Endothelial cell of umbilical vein (primary cell): Measurements from ENCODE around the gene TULP4. TPM values are rescaled to one million over a fixed set of nuclear protein-coding genes. Genes with fewer than 3 reads are reported as not detected.

Source experiments
- BruUV-seq: library from RNA; stranded (reverse); fragments of 400-500 nt; replicated peaks from 2 replicates; lab custom pipeline; 2021; lab: Mats Ljungman, UMichigan
- CTCF ChIA-PET: fragments of 300-600, 350-600 bp; sonication (Branson Sonifier 250); formaldehyde crosslinking; loops from one replicate; lab custom pipeline; 2021; ENCODE audit warnings: antibody characterized with exemption, inconsistent platforms; lab: Charles Lee
- POLR2A ChIA-PET: fragments of 300-600, 350-600 bp; sonication (Branson Sonifier 250); formaldehyde crosslinking; loops from one replicate; lab custom pipeline; 2021; ENCODE audit warnings: antibody characterized with exemption, inconsistent platforms; lab: Charles Lee
- DNase-seq: peaks from one replicate; pipeline ENCODE4 v3.0.0-alpha.2; 2011; ENCODE audit warnings: low read depth, low spot score
- FAIRE-seq: peaks from 2 replicates; lab custom pipeline; 2011; peaks lifted over from hg19 to GRCh38; lab: Jason Lieb, UNC
- H2AFZ ChIP-seq: 2 replicates; pipeline ENCODE4 v1.6.0; 2012; ENCODE audit warnings: low read depth, low read length, control low read depth, inconsistent platforms
- H3K27ac ChIP-seq: 2 replicates; pipeline ENCODE4 v1.5.1; 2011; ENCODE audit warnings: low read depth, mild to moderate bottlenecking, control low read depth, low read length, moderate library complexity; ENCODE audit not compliant: insufficient read depth
- H3K27me3 ChIP-seq, 2 experiments: 2 replicates each; pipeline versions ENCODE4 v1.6.0 to v1.6.1; 2011; ENCODE audit warnings: low read length in 2 of 2, mixed read lengths in 1 of 2; ENCODE audit not compliant: control insufficient read depth in 2 of 2, insufficient read depth in 2 of 2
- H3K36me3 ChIP-seq, 2 experiments: 2 replicates in 1 of 2; 3 replicates in 1 of 2; pipeline ENCODE4 v1.5.1; 2011; ENCODE audit warnings: low read length in 2 of 2, mild to moderate bottlenecking in 1 of 2, moderate library complexity in 1 of 2; ENCODE audit not compliant: control insufficient read depth in 2 of 2, insufficient read depth in 2 of 2; ENCODE audit errors: extremely low read depth in 1 of 2
- H3K4me1 ChIP-seq: 3 replicates; pipeline ENCODE4 v1.5.1; 2011; ENCODE audit warnings: mild to moderate bottlenecking, low read length; ENCODE audit not compliant: control insufficient read depth, insufficient read depth; ENCODE audit errors: extremely low read depth
- H3K4me2 ChIP-seq: 2 replicates; pipeline ENCODE4 v1.6.1; 2011; ENCODE audit warnings: low read length, control low read depth, mixed read lengths; ENCODE audit not compliant: insufficient read depth
- H3K4me3 ChIP-seq, 3 experiments: fragments of 200-600 bp in 1 of 3; sonication (generic), shearing (Covaris generic) in 1 of 3; replicated peaks in 1 of 3; 2 replicates each; pipeline ENCODE4 v1.5.1; 2011 to 2016; ENCODE audit warnings: control low read depth in 3 of 3, low read length in 3 of 3, mild to moderate bottlenecking in 2 of 3, inconsistent platforms in 1 of 3, low read depth in 1 of 3, moderate library complexity in 1 of 3; ENCODE audit not compliant: insufficient read depth in 1 of 3
- H3K79me2 ChIP-seq: 2 replicates; pipeline ENCODE4 v1.6.0; 2012; ENCODE audit warnings: low read length, inconsistent platforms; ENCODE audit not compliant: control insufficient read depth, insufficient read depth
- H3K9ac ChIP-seq: replicated peaks from 2 replicates; pipeline ENCODE3; 2011; ENCODE audit warnings: low read length, control low read depth; ENCODE audit not compliant: insufficient read depth; ENCODE audit errors: extremely low read depth
- H3K9me1 ChIP-seq: replicated peaks from 3 replicates; pipeline ENCODE4 v1.6.0; 2011; ENCODE audit warnings: mild to moderate bottlenecking, low read length; ENCODE audit not compliant: control insufficient read depth, insufficient read depth; ENCODE audit errors: extremely low read depth
- H3K9me3 ChIP-seq: replicated peaks from 2 replicates; pipeline ENCODE4 v1.5.1; 2012; ENCODE audit warnings: low read length, inconsistent platforms; ENCODE audit not compliant: control insufficient read depth, insufficient read depth
- H4K20me1 ChIP-seq: replicated peaks from 2 replicates; pipeline ENCODE3; 2011; ENCODE audit warnings: mild to moderate bottlenecking, low read length; ENCODE audit not compliant: control insufficient read depth, insufficient read depth; ENCODE audit errors: extremely low read depth
- EZH2 ChIP-seq: IDR thresholded peaks from 2 replicates; pipeline ENCODE4 v1.6.1; 2012; ENCODE audit warnings: borderline replicate concordance, low read depth, mild to moderate bottlenecking, moderate library complexity, low read length, inconsistent platforms; ENCODE audit not compliant: severe bottlenecking
- FOS ChIP-seq: IDR thresholded peaks from 2 replicates; pipeline ENCODE4 v1.6.1; 2011; ENCODE audit warnings: mild to moderate bottlenecking, low read length, moderate library complexity, borderline replicate concordance; ENCODE audit not compliant: insufficient read depth
- GATA2 ChIP-seq: IDR thresholded peaks from 2 replicates; pipeline ENCODE4 v1.7.0; 2011; ENCODE audit warnings: low read depth, mild to moderate bottlenecking, moderate library complexity, mixed read lengths, low read length; ENCODE audit not compliant: insufficient read length, insufficient read depth
- POLR2AphosphoS5 ChIP-seq: IDR thresholded peaks from 2 replicates; pipeline ENCODE4 v1.6.1; 2012; ENCODE audit warnings: low read depth, mild to moderate bottlenecking, control low read depth, low read length, moderate library complexity; ENCODE audit not compliant: insufficient read depth
- dilution Hi-C: fragments of 300-500 bp; cut with MboI; formaldehyde crosslinking; loops from one replicate; pipeline ENCODE4 v1.15.0; 2019; ENCODE audit warnings: low sequenced_read_pairs; ENCODE audit not compliant: extremely low pct_ligation_motif_present
- intact Hi-C: fragments of 100-400 bp; cut with micrococcal nuclease; formaldehyde crosslinking; loops from one replicate; pipeline ENCODE4 v1.10.0; 2022
- polyA plus RNA-seq, 4 experiments: library from polyadenylated mRNA; depleted of rRNA in 3 of 4; stranded (reverse) in 3 of 4; unstranded in 1 of 4; fragments of >200 nt; gene quantifications; 2 replicates each; pipeline versions ENCODE4 v1.2.1 to v1.2.3, GENCODE V29; 2011 to 2012; ENCODE audit warnings: missing spikeins in 1 of 4
- total RNA-seq: library from RNA; stranded (reverse); gene quantifications from 2 replicates; pipeline ENCODE4 v1.2.3, GENCODE V29; 2021
- TF ChIP-seq, protein P1 (sequence below): IDR thresholded peaks from 2 replicates; pipeline ENCODE4 v1.6.1; 2011; ENCODE audit not compliant: insufficient read depth, insufficient read length
- TF ChIP-seq, protein P2 (sequence below), 2 donors: IDR thresholded peaks; 1 replicate in 1 of 2; 2 replicates in 1 of 2; pipeline ENCODE4 v1.5.1; 2011; ENCODE audit warnings: low read length in 2 of 2, mild to moderate bottlenecking in 2 of 2, moderate library complexity in 2 of 2, control low read depth in 1 of 2, inconsistent platforms in 1 of 2, low read depth in 1 of 2; ENCODE audit not compliant: insufficient read depth in 1 of 2; ENCODE audit errors: extremely low read depth in 1 of 2

The TULP4 gene
- total and polyA plus RNA-seq, 2 donors (not counting 3 experiments of a cell fraction or from before 2014, with no cell fraction given), result 10.8 to 55.1 TPM

DNA sequence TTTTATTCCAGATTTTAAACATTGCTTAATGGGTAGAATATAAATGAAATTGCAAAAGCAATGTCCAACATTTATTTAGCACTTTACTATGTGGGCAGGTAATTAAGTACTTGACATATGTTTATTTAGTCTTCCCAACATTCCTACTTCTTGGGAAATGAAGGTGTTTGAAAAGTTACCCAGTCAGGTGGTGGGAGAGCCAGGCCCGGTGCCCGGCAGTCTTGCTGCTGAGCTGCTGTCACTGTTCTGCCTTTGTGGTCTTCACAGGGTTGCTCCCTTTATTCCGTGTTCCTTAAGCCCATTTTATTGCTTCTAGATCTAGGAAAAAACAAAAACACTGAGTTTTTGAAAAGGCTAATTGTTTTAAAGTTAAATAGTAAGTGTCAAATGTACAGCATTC is 42.6 kb upstream of the TULP4 start:
- no peak for FAIRE-seq
- DNase-seq, result no peak
- intact Hi-C loops (no loop called here), dilution Hi-C loops (no loop called here)
- Histone ChIP-seq H3K9ac (no peak overlapping the region), H3K27me3 (no peaks in the 10 kb centered on the region), H3K4me3 (no peak overlapping the region), H2AFZ (no peak overlapping the region), H3K79me2 (peaks cover 6% of the 10 kb centered on the region), H3K4me1 (no peaks in the 10 kb centered on the region), H3K9me1 (no peaks in the 10 kb centered on the region), H3K4me2 (no peak overlapping the region), H3K27ac (no peak overlapping the region), H4K20me1 (no peaks in the 10 kb centered on the region), H3K9me3 (no peaks in the 10 kb centered on the region), H3K36me3 (no peaks in the 10 kb centered on the region)
- ChIA-PET POLR2A (no interaction called here), CTCF (interaction anchor here (1.4 kb wide), 1 partner anchor 285 kb away, joined by 3 read pairs; no protein-coding TSS in a partner anchor)
- no TSS peak for BruUV-seq
- TF ChIP-seq, protein P1, sequence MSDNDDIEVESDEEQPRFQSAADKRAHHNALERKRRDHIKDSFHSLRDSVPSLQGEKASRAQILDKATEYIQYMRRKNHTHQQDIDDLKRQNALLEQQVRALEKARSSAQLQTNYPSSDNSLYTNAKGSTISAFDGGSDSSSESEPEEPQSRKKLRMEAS, result no peak
- TF ChIP-seq EZH2 (no peak), FOS (no peak), POLR2AphosphoS5 (no peak), GATA2 (no peak)
- TF ChIP-seq, protein P2, sequence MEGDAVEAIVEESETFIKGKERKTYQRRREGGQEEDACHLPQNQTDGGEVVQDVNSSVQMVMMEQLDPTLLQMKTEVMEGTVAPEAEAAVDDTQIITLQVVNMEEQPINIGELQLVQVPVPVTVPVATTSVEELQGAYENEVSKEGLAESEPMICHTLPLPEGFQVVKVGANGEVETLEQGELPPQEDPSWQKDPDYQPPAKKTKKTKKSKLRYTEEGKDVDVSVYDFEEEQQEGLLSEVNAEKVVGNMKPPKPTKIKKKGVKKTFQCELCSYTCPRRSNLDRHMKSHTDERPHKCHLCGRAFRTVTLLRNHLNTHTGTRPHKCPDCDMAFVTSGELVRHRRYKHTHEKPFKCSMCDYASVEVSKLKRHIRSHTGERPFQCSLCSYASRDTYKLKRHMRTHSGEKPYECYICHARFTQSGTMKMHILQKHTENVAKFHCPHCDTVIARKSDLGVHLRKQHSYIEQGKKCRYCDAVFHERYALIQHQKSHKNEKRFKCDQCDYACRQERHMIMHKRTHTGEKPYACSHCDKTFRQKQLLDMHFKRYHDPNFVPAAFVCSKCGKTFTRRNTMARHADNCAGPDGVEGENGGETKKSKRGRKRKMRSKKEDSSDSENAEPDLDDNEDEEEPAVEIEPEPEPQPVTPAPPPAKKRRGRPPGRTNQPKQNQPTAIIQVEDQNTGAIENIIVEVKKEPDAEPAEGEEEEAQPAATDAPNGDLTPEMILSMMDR (IDR thresholded peaks at IDR 0.05; ENCODE audit: extremely low read depth in 1 of 2, insufficient read depth in 1 of 2, low read depth in 1 of 2, low read length in 2 of 2), result no peak
